Memory B cell (primary cell): Measurements from ENCODE around the gene COPS7B.

Experiments
- ATAC-seq: fragments of 150-1000 bp; cut with Tn5 transposase; 2 replicates; pipeline ENCODE4 v1.10.0; 2021; ENCODE audit warnings: low read depth, mild to moderate bottlenecking, moderate library complexity
- DNase-seq, 2 donors: peaks; one replicate each; pipeline ENCODE4 v3.0.0; 2022; ENCODE audit warnings: low spot score in 2 of 2
- H3K27ac Mint-ChIP-seq: one replicate; pipeline ENCODE4 v1.8.0; 2022; ENCODE audit warnings: mild to moderate bottlenecking, moderate library complexity, mixed read lengths
- H3K27me3 Mint-ChIP-seq: one replicate; pipeline ENCODE4 v1.8.0; 2022; ENCODE audit warnings: mixed read lengths
- H3K36me3 Mint-ChIP-seq: one replicate; pipeline ENCODE4 v1.8.0; 2022; ENCODE audit warnings: mild to moderate bottlenecking, mixed read lengths
- H3K4me1 Mint-ChIP-seq: one replicate; pipeline ENCODE4 v1.8.0; 2022; ENCODE audit warnings: mixed read lengths
- H3K4me3 Mint-ChIP-seq: one replicate; pipeline ENCODE4 v1.8.0; 2022; ENCODE audit warnings: mild to moderate bottlenecking, moderate library complexity, mixed read lengths
- H3K9me3 Mint-ChIP-seq: one replicate; pipeline ENCODE4 v1.8.0; 2022; ENCODE audit warnings: mixed read lengths

COPS7B gene

DNA sequence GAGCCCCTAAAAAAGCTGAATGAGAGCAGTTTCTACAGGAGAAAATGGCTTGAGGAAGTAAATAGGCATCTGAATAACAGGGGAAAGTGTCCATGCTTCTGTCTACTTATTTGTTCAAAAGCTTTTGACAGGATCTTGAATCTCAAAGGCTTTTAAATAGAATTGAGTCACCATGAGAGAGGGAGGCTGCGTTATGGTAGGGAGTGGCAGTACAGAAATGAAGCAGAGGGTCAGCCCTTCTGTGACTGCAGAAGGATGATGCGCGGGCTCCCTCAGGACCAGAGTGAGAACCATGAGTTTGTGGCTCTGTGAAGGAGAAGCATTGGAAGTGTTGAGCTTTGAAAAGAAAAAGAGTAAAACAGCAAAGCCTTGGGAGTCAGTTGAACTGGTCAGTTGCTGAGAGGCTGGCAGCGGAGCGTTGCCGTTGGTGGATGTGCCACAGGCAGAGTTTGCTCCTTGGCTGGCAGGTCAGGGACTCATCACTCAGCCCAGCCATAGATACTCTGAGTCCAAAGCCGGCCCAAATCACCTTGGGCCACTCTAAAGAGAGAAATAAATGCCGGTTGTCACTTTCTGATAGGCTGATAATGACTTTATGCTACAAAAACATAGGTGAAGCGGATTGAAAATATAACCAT, 17.4 kb downstream of the COPS7B start:
- Mint-ChIP-seq H3K27me3 (no peaks in the 10 kb centered on the region), H3K27ac (no peak overlapping the region), H3K4me1 (peaks cover 4% of the 10 kb centered on the region), H3K9me3 (no peaks in the 10 kb centered on the region), H3K4me3 (no peak overlapping the region), H3K36me3 (peaks cover 32% of the 10 kb centered on the region)
- ATAC-seq (no peak), DNase-seq (no peak)

DNA sequence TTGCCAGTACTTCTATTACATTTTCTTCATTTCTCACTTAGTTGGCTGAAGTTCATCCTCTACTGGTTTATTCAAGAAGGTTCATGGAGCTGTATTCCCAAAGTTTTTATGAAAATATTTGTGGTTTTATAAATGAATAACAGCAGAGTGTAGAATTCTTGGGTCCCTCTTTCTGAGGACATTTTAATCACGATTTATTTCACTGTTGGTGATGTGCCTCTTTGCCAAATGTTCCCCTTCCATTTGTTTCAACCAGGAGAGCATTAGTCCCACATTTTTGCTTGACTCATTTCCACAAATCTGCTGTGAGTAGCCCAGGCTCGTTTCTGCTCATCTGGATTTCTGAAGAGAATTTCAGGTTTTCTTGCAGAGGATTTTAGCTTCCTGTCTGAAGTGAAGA, 20.8 kb downstream of the COPS7B start:
- Mint-ChIP-seq H3K4me1 (peaks cover 4% of the 10 kb centered on the region), H3K36me3 (peaks cover 34% of the 10 kb centered on the region), H3K27ac (no peak overlapping the region), H3K27me3 (no peaks in the 10 kb centered on the region), H3K9me3 (no peaks in the 10 kb centered on the region), H3K4me3 (no peak overlapping the region)
- DNase-seq (no peak), ATAC-seq (no peak)

DNA sequence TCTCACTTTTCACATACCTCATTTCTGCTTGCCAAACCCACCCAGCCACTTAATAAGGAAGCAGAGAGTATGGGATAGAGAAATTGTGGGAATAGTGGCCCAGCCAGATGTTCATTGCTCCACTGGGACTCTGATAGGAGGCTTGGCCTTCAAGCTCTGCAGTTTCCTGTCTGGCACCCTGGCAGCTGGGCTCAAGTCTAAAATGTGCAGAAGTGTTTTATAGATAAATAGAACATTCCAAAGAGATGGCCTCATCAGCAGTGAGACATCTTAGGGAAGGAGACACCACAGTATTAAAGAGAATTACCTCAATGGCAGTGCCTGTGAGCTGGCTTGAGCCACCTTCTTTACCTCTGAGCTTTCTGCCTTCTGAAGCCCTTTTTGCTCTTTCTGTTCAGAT, 24.7 kb downstream of the COPS7B start:
- Mint-ChIP-seq H3K4me3 (no peak overlapping the region), H3K9me3 (no peaks in the 10 kb centered on the region), H3K27ac (no peak overlapping the region), H3K4me1 (no peaks in the 10 kb centered on the region), H3K36me3 (peaks cover 40% of the 10 kb centered on the region), H3K27me3 (no peaks in the 10 kb centered on the region)
- DNase-seq (no peak), ATAC-seq (no peak)

DNA sequence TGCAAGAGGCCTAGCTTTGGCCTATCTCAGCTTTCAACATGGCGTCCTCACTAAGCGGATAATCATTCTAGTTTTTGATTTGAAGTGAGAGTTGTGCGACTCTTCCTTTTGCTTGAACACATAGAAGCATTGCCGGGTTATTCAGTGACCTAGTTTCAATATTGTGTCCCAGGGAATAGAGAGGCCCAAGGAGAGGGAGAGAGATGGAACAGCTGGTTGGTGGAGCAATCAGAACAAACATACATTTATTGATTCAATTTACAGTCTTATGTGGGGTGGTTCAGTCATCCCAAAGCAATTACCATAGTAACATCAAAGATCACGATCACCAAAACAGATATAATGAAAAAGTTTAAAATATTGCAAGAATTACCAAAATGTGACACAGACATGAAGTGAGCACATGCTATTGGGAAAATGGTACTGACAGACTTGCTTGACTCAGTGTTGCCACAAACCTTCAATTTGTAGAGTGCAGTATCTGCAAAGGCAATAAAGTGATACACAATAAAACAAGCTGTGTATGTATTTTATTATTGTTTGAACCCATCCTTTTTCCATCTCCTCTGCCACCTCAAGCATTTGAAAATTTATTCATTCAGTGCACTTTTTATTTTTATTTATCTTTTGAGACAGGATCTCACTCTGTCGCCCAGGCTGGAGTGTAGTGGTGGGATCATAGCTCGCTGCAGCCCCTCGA, 30.2 kb downstream of the COPS7B start:
- H3K36me3 Mint-ChIP-seq = peaks cover 23% of the 10 kb centered on the region
- H3K4me3 Mint-ChIP-seq = no peak overlapping the region
- H3K27ac Mint-ChIP-seq = no peak overlapping the region
- no peak for ATAC-seq
- DNase-seq = no peak
- H3K4me1 Mint-ChIP-seq = no peaks in the 10 kb centered on the region
- peaks cover 4% of the 10 kb centered on the region for H3K27me3 Mint-ChIP-seq
- no peaks in the 10 kb centered on the region for H3K9me3 Mint-ChIP-seq

DNA sequence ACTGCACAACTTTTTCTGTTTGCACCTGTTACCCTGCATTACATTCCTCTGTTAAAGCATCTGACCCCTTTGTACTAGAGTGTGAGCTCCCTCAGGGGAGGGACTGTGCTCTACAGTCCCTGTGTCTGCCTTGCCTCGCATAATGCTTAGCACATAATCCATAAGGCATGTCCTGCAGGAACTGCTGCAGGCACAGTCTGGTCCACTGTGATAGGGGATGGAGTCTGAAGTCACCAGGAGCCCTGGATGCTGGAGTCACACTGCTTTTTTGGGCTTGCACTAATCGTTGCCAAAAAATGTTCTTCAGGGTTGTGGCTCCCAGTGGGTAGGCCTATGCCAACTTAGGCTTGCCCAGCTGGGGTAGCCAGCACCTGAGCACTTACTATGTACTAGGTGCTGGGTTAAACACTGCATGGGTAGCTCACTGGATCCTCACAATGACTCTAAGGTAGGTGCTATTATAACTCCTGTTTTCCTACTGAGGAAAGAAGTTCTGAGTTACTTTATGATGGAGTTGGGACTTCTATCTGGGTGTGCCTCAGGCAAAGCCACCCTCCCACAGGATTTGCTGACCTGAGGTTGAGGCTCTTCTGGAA, 33.3 kb downstream of the COPS7B start:
- H3K4me3 Mint-ChIP-seq = no peak overlapping the region
- no peaks in the 10 kb centered on the region for H3K4me1 Mint-ChIP-seq

DNA sequence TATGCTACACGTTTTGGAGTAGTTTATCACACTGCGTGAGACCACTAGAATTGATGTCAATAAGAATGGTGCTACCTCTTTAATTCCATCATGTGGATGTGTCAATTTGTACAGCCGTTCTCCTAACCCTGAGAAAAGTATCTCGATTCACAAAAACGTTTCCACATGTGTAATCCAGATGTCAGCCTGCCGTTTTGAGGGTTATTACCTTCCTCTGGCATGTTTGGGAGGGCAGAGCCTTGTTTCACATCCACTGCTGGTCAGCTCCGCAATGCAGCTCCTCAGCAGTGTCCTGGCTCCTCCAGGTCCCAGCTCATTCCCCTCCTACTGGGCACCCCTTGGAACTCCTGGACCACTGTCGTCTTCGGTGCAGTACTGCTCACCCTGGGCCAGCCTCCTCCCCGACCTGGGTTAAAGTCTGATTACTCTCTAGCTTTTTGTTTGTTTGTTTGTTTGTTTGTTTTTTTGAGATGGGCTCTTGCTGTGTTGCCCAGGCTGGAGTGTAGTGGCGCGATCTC, 34.6 kb downstream of the COPS7B start:
- Mint-ChIP-seq H3K27ac (no peak overlapping the region), H3K9me3 (no peaks in the 10 kb centered on the region), H3K36me3 (peaks cover 5% of the 10 kb centered on the region), H3K4me3 (no peak overlapping the region), H3K27me3 (peaks cover 8% of the 10 kb centered on the region), H3K4me1 (no peaks in the 10 kb centered on the region)
- DNase-seq = no peak
- no peak for ATAC-seq

More for the DNA sequence above, 33.3 kb downstream of the COPS7B start:
- H3K27me3 Mint-ChIP-seq = peaks cover 8% of the 10 kb centered on the region
- H3K36me3 Mint-ChIP-seq = peaks cover 9% of the 10 kb centered on the region
- DNase-seq (no peak), ATAC-seq (no peak)
- no peaks in the 10 kb centered on the region for H3K9me3 Mint-ChIP-seq
- H3K27ac Mint-ChIP-seq = no peak overlapping the region

DNA sequence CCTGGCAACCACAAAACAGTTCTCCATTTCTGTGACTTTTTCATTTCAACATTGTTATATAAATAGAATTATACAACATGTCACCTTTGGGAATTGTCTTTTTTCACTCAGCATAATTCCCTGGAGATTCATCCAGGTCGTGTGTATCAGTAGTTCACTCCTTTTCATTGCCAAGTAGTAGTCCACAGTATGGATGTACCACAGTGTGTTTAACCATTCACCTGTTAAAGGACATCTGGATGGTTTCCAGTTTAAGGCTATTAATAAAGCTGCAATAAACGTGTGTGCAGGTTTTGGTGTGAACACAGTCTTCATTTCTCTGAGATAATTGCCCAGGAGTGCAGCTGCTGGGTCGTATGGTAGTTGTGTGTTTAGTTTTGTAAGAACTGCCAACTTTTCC, 35.7 kb downstream of the COPS7B start:
- peaks cover 8% of the 10 kb centered on the region for H3K27me3 Mint-ChIP-seq
- ATAC-seq (no peak), DNase-seq (no peak)
- no peak overlapping the region for H3K27ac Mint-ChIP-seq
- H3K4me3 Mint-ChIP-seq = no peak overlapping the region
- H3K36me3 Mint-ChIP-seq = no peaks in the 10 kb centered on the region
- no peaks in the 10 kb centered on the region for H3K9me3 Mint-ChIP-seq
- H3K4me1 Mint-ChIP-seq = no peaks in the 10 kb centered on the region

DNA sequence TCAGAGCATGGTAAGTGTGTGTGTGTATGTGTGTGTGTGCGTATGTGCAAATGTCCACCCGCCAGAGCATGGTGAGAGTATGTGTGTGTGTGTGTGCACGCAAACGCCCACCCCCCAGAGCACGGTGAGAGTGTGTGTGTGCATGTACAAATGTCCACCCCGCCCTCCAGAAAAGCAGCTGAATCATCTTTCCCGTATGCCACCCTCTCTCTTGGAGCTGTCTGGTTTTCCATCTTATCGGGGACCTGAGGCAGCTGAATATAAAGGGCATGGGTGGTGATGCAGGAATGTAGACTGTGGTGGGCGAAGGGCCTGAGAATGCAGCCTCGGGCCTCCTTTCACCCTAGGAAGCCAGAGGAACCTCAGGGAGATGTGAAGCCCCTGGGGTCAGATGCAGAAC, 66.9 kb downstream of the COPS7B start:
- DNase-seq (no peak), ATAC-seq (no peak)
- no peak overlapping the region for H3K4me3 Mint-ChIP-seq
- H3K36me3 Mint-ChIP-seq = no peaks in the 10 kb centered on the region
- H3K27ac Mint-ChIP-seq = no peak overlapping the region
- no peaks in the 10 kb centered on the region for H3K9me3 Mint-ChIP-seq
- peaks cover 2% of the 10 kb centered on the region for H3K4me1 Mint-ChIP-seq
- H3K27me3 Mint-ChIP-seq = peaks cover 7% of the 10 kb centered on the region

DNA sequence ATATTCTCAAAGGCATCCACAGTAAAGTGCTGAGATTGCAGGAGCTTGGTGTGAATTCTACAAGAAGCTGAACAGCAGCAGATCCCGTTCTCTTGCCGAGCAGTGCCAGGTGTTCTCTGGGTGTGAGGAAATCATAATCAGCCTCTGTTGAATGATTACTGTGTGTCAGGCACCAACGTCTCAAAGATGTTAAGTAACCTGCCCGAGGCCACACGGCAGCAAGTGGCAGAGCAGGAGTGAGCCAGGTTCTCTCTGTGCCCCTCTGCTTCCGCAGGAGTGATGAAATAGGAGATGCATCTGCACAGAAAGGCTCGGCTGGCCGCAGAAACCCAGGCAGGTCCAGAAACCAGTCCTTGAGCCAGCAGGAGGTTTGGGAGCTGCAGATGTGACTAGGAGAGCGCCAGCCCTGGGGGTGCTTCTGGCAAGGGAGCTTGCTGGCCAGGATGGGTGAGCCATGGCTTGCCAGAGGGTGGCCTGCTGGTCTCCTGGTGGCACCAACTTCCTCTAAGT, 68.4 kb downstream of the COPS7B start:
- H3K4me1 Mint-ChIP-seq = peaks cover 2% of the 10 kb centered on the region
- H3K9me3 Mint-ChIP-seq = no peaks in the 10 kb centered on the region
- ATAC-seq = no peak
- H3K4me3 Mint-ChIP-seq = no peak overlapping the region
- DNase-seq = no peak
- H3K27ac Mint-ChIP-seq = no peak overlapping the region
- H3K27me3 Mint-ChIP-seq = peaks cover 7% of the 10 kb centered on the region
- H3K36me3 Mint-ChIP-seq = no peaks in the 10 kb centered on the region

DNA sequence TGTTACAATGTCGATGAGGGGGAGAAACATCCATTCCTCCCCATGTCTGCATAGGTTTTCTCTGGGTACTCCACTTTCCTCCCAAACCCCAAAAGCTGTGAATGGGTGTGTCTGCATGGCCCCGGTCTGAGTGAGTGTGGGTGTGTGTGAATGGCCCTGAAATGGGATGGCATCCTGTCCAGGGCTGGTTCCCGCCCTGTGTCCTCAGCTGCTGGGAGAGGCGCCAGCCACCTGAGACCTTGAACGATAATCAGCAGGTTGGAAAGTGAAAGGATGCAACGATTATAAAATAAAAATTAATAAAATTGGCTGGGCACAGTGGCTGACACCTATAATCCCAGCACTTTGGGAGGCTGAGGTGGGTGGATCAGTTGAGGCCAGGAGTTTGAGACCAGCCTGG, 70.7 kb downstream of the COPS7B start:
- ATAC-seq (no peak), DNase-seq (no peak)
- Mint-ChIP-seq H3K4me3 (no peak overlapping the region), H3K4me1 (peaks cover 2% of the 10 kb centered on the region), H3K27ac (no peak overlapping the region), H3K9me3 (no peaks in the 10 kb centered on the region), H3K27me3 (peaks cover 5% of the 10 kb centered on the region), H3K36me3 (no peaks in the 10 kb centered on the region)
